Renal pelvis (tissue), 4 donors: ENCODE results near the gene FAF1. TPM values are rescaled to one million over a fixed set of nuclear protein-coding genes. Genes with fewer than 3 reads are reported as not detected.
"Not testable (repeated sequence)": the region's sequence is repeated elsewhere in the genome, so short reads cannot be mapped to it uniquely, and the experiment has no call there.

Source experiments
- DNase-seq: peaks from one replicate; pipeline ENCODE4 v3.0.0-alpha.2; 2013
- polyA plus RNA-seq, 3 donors: library from polyadenylated mRNA; unstranded; fragments of 120-200 nt; gene quantifications; one replicate each; pipeline ENCODE4 v1.2.1, GENCODE V29; 2013; ENCODE audit not compliant: insufficient read length in 3 of 3

The FAF1 gene
- polyA plus RNA-seq, 3 donors = 52.6 to 64.8 (median 58.6) TPM

GRCh38 chr1:50582346-50582745, 377.7 kb downstream of the FAF1 start:
- DNase-seq = no peak

- no peak for DNase-seq
These were observed 390.0 kb downstream of the FAF1 start for GRCh38 chr1:50570066-50570468.

- no peak for DNase-seq
These were observed 391.3 kb downstream of the FAF1 start for GRCh38 chr1:50568782-50569181.

GRCh38 chr1:50566405-50566804, 393.7 kb downstream of the FAF1 start:
- DNase-seq = no peak

GRCh38 chr1:50564417-50564816, 395.6 kb downstream of the FAF1 start:
- DNase-seq = no peak

- DNase-seq = no peak
These were observed 398.0 kb downstream of the FAF1 start for GRCh38 chr1:50562106-50562505.

GRCh38 chr1:50559421-50559820, 400.6 kb downstream of the FAF1 start:
- DNase-seq = no peak

GRCh38 chr1:50553921-50554320, 406.1 kb downstream of the FAF1 start:
- no peak for DNase-seq

- no peak for DNase-seq
These were observed 411.8 kb downstream of the FAF1 start for GRCh38 chr1:50548243-50548642.

GRCh38 chr1:50542362-50542761, 417.7 kb downstream of the FAF1 start:
- no peak for DNase-seq

- DNase-seq = no peak
These were observed 421.6 kb downstream of the FAF1 start for GRCh38 chr1:50538476-50538875.

GRCh38 chr1:50531601-50532000, 428.5 kb downstream of the FAF1 start:
- no peak for DNase-seq

GRCh38 chr1:50531027-50531426, 429.0 kb downstream of the FAF1 start:
- no peak for DNase-seq

GRCh38 chr1:50529510-50529909, 430.6 kb downstream of the FAF1 start:
- no peak for DNase-seq

- DNase-seq = not testable (repeated sequence)
These were observed 432.1 kb downstream of the FAF1 start for GRCh38 chr1:50527987-50528320.

GRCh38 chr1:50527249-50527986, 432.6 kb downstream of the FAF1 start:
- DNase-seq = no peak

GRCh38 chr1:50526431-50526830, 433.6 kb downstream of the FAF1 start:
- DNase-seq = no peak

GRCh38 chr1:50523548-50523947, 436.5 kb downstream of the FAF1 start:
- DNase-seq = no peak

GRCh38 chr1:50522691-50523342, 437.2 kb downstream of the FAF1 start:
- DNase-seq = no peak

GRCh38 chr1:50521703-50522102, 438.4 kb downstream of the FAF1 start:
- DNase-seq = no peak

- no peak for DNase-seq
These were observed 442.6 kb downstream of the FAF1 start for GRCh38 chr1:50517488-50517887.

- no peak for DNase-seq
These were observed 444.0 kb downstream of the FAF1 start for GRCh38 chr1:50516056-50516455.

GRCh38 chr1:50508040-50508586, 452.0 kb downstream of the FAF1 start:
- DNase-seq = no peak

- no peak for DNase-seq
These were observed 454.6 kb downstream of the FAF1 start for GRCh38 chr1:50505427-50505826.
